ENCODE results near the gene ACP5. TPM values are rescaled to one million over a fixed set of nuclear protein-coding genes. Genes with fewer than 3 reads are reported as not detected.

ACP5 gene
- total RNA-seq, 1 experiment from 2014 or later, result not detected

- Histone ChIP-seq H4K20me1 (ENCODE audit: low read length) (no peaks in the 10 kb centered on the region), H3K27ac (ENCODE audit: low read length) (no peak within 1 kb of the TSS), H3K9me3 (ENCODE audit: low read length) (no peaks in the 10 kb centered on the region), H3K9me2 (replicated peaks; ENCODE audit: low read length) (no peaks in the 10 kb centered on the region), H3F3A (ENCODE audit: low read length, unreplicated experiment) (no peaks in the 10 kb centered on the region), H3K4me3 (ENCODE audit: low read length) (no peak within 1 kb of the TSS), H3K4me2 (ENCODE audit: low read length) (no peak within 1 kb of the TSS), H3K9ac (ENCODE audit: low read length) (no peak within 1 kb of the TSS), H3K36me3 (ENCODE audit: low read depth, low read length) (no peaks in the 10 kb centered on the region), H3K79me2 (ENCODE audit: low read length) (no peaks in the 10 kb centered on the region), H3K27me3 (ENCODE audit: low read length) (no peaks in the 10 kb centered on the region), H2AFZ (ENCODE audit: low read length) (no peak within 1 kb of the TSS), H3K4me1 (ENCODE audit: insufficient read depth, low read length) (peaks cover 5% of the 10 kb centered on the region)
- DNase-seq (no peak), ATAC-seq (no peak)
- POLR2A ChIA-PET (ENCODE audit: unreplicated experiment), result interaction anchor here (0.5 kb wide), 1 partner anchor 52 kb away, joined by 5 read pairs; no protein-coding TSS in a partner anchor
- intact Hi-C loops (cut with micrococcal nuclease), result loop anchor here (5.0 kb wide), 1 partner anchor 49 kb away; no protein-coding TSS in a partner anchor
- CTCF ChIA-PET, result no interaction called here
- TF ChIP-seq EZH2phosphoT487 (IDR thresholded peaks at IDR 0.05; ENCODE audit: borderline replicate concordance, low read length), result no peak
- no peak for TF ChIP-seq EZH2 (IDR thresholded peaks at IDR 0.05; ENCODE audit: low read length, unreplicated experiment)
- no peak for TF ChIP-seq CTCF (conservative IDR thresholded peaks at IDR 0.05; ENCODE audit: low read depth, low read length)
- no TSS peak for BruUV-seq (replicated peaks)
These were observed 39.0 kb downstream of the ACP5 start, which contains the start of gene CNN1 for GRCh38 chr19:11538232-11539036. Gene CNN1, plus strand, starts transcription at chr19:11538851. Its CDS starts 77 bp downstream, at chr19:11538928.

DNA sequence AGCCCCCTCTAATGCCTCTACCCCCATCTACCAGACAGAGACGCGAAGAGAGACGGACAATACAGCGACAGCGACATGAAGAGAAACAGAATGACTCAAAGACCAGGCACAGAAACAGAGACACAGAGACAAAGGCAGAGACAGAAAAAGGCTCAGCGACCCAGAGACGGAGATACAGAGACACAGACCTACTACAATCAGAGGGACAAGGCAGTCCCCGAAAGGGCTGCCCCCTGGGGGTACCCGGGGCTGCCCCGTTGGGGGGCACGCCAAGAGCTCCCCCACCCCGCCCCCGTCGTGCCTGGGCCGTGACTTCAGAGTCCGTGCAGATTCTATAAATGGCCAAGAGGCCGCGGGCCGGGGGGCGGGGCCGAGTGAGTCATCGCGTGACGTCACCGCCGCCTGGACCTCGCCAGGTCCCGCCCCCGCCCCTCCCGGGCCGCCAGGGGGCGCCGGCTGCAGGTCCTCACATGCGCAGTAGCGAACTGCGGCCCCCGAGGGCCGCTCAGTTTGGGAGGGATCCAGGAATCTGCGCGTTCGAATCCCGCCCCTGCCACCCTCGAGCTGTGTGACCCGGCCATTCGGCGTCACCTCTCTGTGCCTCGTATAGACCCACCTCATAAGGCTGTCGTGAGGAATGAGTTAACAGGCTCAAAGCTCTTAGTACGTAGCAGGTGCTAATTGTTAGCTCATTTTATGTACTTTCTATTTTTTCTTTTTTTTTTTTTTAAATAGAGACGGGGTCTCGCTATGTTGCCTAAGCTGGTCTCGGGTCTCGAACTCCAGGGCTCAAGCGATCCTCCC is 41.5 kb downstream of the ACP5 start:
- Histone ChIP-seq H3K9me2 (replicated peaks; ENCODE audit: low read length) (no peaks in the 10 kb centered on the region), H3K27me3 (ENCODE audit: low read length) (no peaks in the 10 kb centered on the region), H4K20me1 (ENCODE audit: low read length) (no peaks in the 10 kb centered on the region), H3K4me1 (ENCODE audit: insufficient read depth, low read length) (peaks cover 21% of the 10 kb centered on the region), H3K9ac (ENCODE audit: low read length) (no peak overlapping the region), H3K4me2 (ENCODE audit: low read length) (peak overlapping the region; percentile 76), H3F3A (ENCODE audit: low read length, unreplicated experiment) (no peaks in the 10 kb centered on the region), H3K36me3 (ENCODE audit: low read depth, low read length) (no peaks in the 10 kb centered on the region), H3K4me3 (ENCODE audit: low read length) (peak overlapping the region; percentile 52; the same call in 1 of the 2 replicates), H3K27ac (ENCODE audit: low read length) (peak overlapping the region; percentile 8; the same call in 1 of the 2 replicates), H3K79me2 (ENCODE audit: low read length) (no peaks in the 10 kb centered on the region), H2AFZ (ENCODE audit: low read length) (peak overlapping the region; percentile 83), H3K9me3 (ENCODE audit: low read length) (no peaks in the 10 kb centered on the region)
- intact Hi-C loops (cut with micrococcal nuclease), result loop anchor here (5.0 kb wide), 1 partner anchor 51 kb away; no protein-coding TSS in a partner anchor
- ChIA-PET CTCF (interaction anchor here (0.6 kb wide), 3 partner anchors 9 to 979 kb away, joined by 3 to 4 read pairs (median 3); no protein-coding TSS in a partner anchor), POLR2A (ENCODE audit: unreplicated experiment) (interaction anchor here (0.6 kb wide), 1 partner anchor 23 kb away, joined by 3 read pairs; the partner anchor contains the start of gene ELOF1)
- peak; percentile 58 for ATAC-seq
- peak; percentile 93 for DNase-seq
- TF ChIP-seq EZH2phosphoT487 (IDR thresholded peaks at IDR 0.05; ENCODE audit: borderline replicate concordance, low read length) (no peak), CTCF (conservative IDR thresholded peaks at IDR 0.05; ENCODE audit: low read depth, low read length) (peak; percentile 95)
- BruUV-seq (replicated peaks), result no TSS peak

Measured in PC-3 (cell line).